Common myeloid progenitor, CD34-positive (primary cell): ENCODE measurements around the gene DAAM2.

Experiments
- CTCF ChIA-PET: fragments of 350-600 bp; sonication (Branson Sonifier 250); formaldehyde crosslinking; loops from one replicate; lab custom pipeline; 2021; ENCODE audit warnings: antibody characterized with exemption; lab: Charles Lee
- POLR2A ChIA-PET: fragments of 350-600 bp; sonication (Branson Sonifier 250); formaldehyde crosslinking; loops from one replicate; lab custom pipeline; 2021; ENCODE audit warnings: antibody characterized with exemption; lab: Charles Lee
- DNase-seq, 3 donors: peaks; one replicate each; pipeline versions ENCODE4 v3.0.0 to v3.0.0-alpha.2; 2013
- H3K27ac ChIP-seq, 2 experiments: 1 replicate in 1 of 2; 2 replicates in 1 of 2; pipeline ENCODE4 v1.7.0; 2013; ENCODE audit warnings: inconsistent platforms in 2 of 2, low read length in 2 of 2, mild to moderate bottlenecking in 2 of 2, low read depth in 1 of 2, moderate library complexity in 1 of 2; ENCODE audit not compliant: severe bottlenecking in 2 of 2, insufficient read depth in 1 of 2, poor library complexity in 1 of 2
- H3K27me3 ChIP-seq, 5 experiments: replicated peaks in 2 of 5; 1 replicate in 3 of 5; 2 replicates in 2 of 5; pipeline versions ENCODE4 v1.6.1 to v1.7.0; 2013; ENCODE audit warnings: low read length in 4 of 5, mild to moderate bottlenecking in 2 of 5, moderate library complexity in 2 of 5, inconsistent platforms in 1 of 5; ENCODE audit not compliant: insufficient read depth in 5 of 5, control insufficient read depth in 4 of 5
- H3K36me3 ChIP-seq, 4 experiments: 1 replicate in 2 of 4; 2 replicates in 2 of 4; pipeline versions ENCODE4 v1.6.1 to v1.7.0; 2013; ENCODE audit warnings: low read length in 3 of 4, control low read depth in 1 of 4, mild to moderate bottlenecking in 1 of 4; ENCODE audit not compliant: control insufficient read depth in 4 of 4, insufficient read depth in 4 of 4
- H3K4me1 ChIP-seq, 4 experiments: 1 replicate in 3 of 4; 2 replicates in 1 of 4; pipeline versions ENCODE4 v1.6.1 to v1.7.1; 2013; ENCODE audit warnings: low read length in 3 of 4, mild to moderate bottlenecking in 3 of 4, control low read depth in 1 of 4, inconsistent platforms in 1 of 4, moderate library complexity in 1 of 4; ENCODE audit not compliant: control insufficient read depth in 4 of 4, insufficient read depth in 4 of 4; ENCODE audit errors: control extremely low read depth in 1 of 4
- H3K4me3 ChIP-seq, 7 experiments: 1 replicate in 4 of 7; 2 replicates in 3 of 7; pipeline versions ENCODE4 v1.5.1 to v1.7.0; 2013; ENCODE audit warnings: mild to moderate bottlenecking in 7 of 7, low read length in 6 of 7, moderate library complexity in 6 of 7, inconsistent platforms in 2 of 7, low read depth in 2 of 7, control low read depth in 1 of 7; ENCODE audit not compliant: insufficient read depth in 4 of 7, control insufficient read depth in 1 of 7; ENCODE audit errors: extremely low read depth in 1 of 7
- H3K9me3 ChIP-seq, 5 experiments: 1 replicate in 4 of 5; 2 replicates in 1 of 5; pipeline versions ENCODE4 v1.6.1 to v1.7.1; 2013; ENCODE audit warnings: low read length in 4 of 5, mild to moderate bottlenecking in 2 of 5, inconsistent platforms in 1 of 5, low read depth in 1 of 5, moderate library complexity in 1 of 5; ENCODE audit not compliant: control insufficient read depth in 4 of 5, insufficient read depth in 2 of 5; ENCODE audit errors: control extremely low read depth in 1 of 5
- WGBS: methylation state at CpG from one replicate; pipeline ENCODE4 v1.1.5; 2013; ENCODE audit not compliant: insufficient coverage; 5-methylcytosine and 5-hydroxymethylcytosine counted together

Gene DAAM2

DNA sequence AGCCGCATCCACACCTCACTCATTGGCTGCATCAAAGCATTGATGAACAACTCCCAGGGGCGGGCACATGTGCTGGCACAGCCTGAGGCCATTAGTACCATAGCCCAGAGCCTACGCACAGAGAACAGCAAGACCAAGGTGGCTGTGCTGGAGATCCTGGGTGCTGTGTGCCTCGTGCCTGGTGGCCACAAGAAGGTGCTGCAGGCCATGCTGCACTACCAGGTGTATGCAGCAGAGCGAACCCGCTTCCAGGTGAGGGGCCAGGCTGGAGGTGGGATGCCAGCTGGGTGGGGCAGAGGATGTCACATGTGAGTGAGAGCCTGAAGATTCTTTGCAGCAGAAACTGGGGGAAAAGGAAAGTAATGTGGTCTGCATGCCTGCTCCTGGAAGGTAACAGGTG lies 75.4 kb downstream of the DAAM2 start:
- Histone ChIP-seq H3K4me3 (no peak overlapping the region), H3K4me1 (no peaks in the 10 kb centered on the region), H3K9me3 (no peaks in the 10 kb centered on the region), H3K36me3 (no peaks in the 10 kb centered on the region), H3K27me3 (peaks cover 0 to 4% (median 0%) of the 10 kb centered on the region in 5 experiments), H3K27ac (no peak overlapping the region)
- 83% methylated on average over 4 of the region's 6 CpGs for WGBS
- no peak for DNase-seq
- ChIA-PET CTCF (interaction anchor here (1.1 kb wide), 1 partner anchor 11 kb away, joined by 3 read pairs; no protein-coding TSS in a partner anchor), POLR2A (no interaction called here)

DNA sequence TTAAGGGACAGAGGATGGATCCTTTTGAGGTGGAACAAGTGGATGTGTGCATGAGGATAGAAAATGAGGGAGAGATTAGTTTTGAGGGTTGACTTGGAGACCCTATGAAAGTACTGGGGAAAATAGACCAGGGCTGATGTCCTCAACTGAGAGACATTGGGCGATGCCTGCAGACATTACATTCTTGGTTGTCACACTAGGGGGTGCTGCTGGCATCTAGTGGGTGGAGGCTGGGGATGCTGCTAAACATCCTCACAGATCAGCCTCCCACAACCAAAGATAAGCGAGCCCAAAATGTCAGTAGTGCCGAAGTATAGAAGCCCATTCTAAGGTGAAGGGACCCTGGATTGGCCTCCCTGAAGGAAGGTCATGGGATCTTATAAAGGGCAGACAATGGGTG lies 78.8 kb downstream of the DAAM2 start:
- Histone ChIP-seq H3K36me3 (no peaks in the 10 kb centered on the region), H3K9me3 (no peaks in the 10 kb centered on the region), H3K27ac (no peak overlapping the region), H3K4me3 (no peak overlapping the region), H3K4me1 (no peaks in the 10 kb centered on the region), H3K27me3 (peaks cover 0 to 3% (median 0%) of the 10 kb centered on the region in 5 experiments)
- ChIA-PET POLR2A (no interaction called here), CTCF (interaction anchor here (1.1 kb wide), 1 partner anchor 107 kb away, joined by 3 read pairs; no protein-coding TSS in a partner anchor)
- 100% methylated on average over 1 of the region's 3 CpGs for WGBS
- DNase-seq: no peak

DNA sequence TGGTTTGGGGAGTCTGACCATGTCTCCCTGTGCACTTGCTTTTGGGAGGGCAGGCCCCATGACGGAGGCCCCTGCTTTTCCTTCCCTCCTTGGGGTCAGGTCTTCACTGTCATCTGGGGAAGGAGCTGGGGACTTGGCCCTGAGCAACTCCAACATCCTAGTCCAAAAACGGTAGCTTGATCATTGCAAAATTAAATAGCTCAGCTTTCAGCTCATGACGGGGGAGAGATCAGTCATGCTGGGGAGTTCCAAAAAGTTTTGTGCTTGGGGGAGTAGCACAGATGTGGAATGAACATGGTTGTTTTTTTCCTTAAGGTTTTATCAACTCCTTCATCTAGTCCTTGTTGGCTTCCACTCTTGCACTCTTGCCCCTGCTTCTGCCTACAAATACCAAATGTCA lies 81.3 kb downstream of the DAAM2 start:
- H3K4me1 ChIP-seq: no peaks in the 10 kb centered on the region
- DNase-seq: no peak
- H3K4me3 ChIP-seq: no peak overlapping the region
- 90% methylated on average over 3 of the region's 3 CpGs for WGBS
- no peaks in the 10 kb centered on the region for H3K9me3 ChIP-seq
- ChIA-PET POLR2A (no interaction called here), CTCF (interaction anchor here (0.7 to 1.1 kb wide), 2 partner anchors 8 to 9 kb away, joined by 3 read pairs; no protein-coding TSS in a partner anchor)
- no peak overlapping the region for H3K27ac ChIP-seq
- no peaks in the 10 kb centered on the region for H3K36me3 ChIP-seq
- peaks cover 0 to 4% (median 0%) of the 10 kb centered on the region in 5 experiments for H3K27me3 ChIP-seq

DNA sequence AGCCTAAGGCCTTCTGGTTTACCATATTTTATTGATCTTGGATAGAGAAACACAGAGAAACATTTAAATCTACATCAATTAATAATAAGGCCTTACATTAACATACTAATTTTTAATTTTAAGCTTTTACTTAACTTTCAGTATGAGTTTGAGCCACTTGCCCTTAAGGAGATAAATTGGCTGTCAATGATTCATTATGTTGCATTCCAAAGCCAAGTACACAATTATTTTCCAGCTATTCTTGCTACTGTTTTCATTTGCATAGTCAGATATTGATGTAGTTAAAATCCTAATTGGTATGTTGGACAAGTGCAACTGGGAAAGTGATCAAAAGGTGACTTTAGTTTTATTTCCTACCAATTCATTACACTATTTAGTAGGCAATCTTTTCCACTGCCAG lies 83.9 kb downstream of the DAAM2 start:
- ChIA-PET CTCF (interaction anchor here (0.8 to 1.4 kb wide), 2 partner anchors 10 to 17 kb away, joined by 3 read pairs; no protein-coding TSS in a partner anchor), POLR2A (no interaction called here)
- Histone ChIP-seq H3K9me3 (no peaks in the 10 kb centered on the region), H3K4me1 (no peaks in the 10 kb centered on the region), H3K4me3 (no peak overlapping the region), H3K27me3 (peaks cover 0 to 4% (median 0%) of the 10 kb centered on the region in 5 experiments), H3K36me3 (no peaks in the 10 kb centered on the region), H3K27ac (no peak overlapping the region)
- no peak for DNase-seq

DNA sequence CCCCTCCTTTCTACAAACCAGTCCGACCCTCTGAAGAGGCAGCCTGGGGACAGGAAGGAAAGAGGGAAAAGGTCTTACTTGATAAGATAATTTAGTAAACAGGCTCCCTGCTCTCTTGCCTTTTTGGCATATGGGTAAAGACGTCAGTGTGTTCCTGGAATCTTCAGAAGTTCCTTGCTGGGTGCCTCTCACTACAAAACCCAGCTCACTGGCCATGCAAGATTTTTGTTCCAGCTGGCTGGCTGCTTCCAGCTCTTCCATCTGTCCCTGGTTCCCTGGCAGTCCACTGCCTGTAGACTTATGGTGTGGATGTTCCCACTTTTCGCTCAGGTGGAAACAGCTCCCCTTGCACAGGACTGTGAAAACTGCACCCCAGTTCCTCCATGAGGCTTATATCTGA lies 84.7 kb downstream of the DAAM2 start:
- POLR2A ChIA-PET: no interaction called here
- no peak overlapping the region for H3K27ac ChIP-seq
- 68% methylated on average over 2 of the region's 3 CpGs for WGBS
- peaks cover 0 to 4% (median 0%) of the 10 kb centered on the region in 5 experiments for H3K27me3 ChIP-seq
- no peaks in the 10 kb centered on the region for H3K4me1 ChIP-seq
- CTCF ChIA-PET: interaction anchor here (1.4 kb wide), 1 partner anchor 11 kb away, joined by 3 read pairs; no protein-coding TSS in a partner anchor
- no peak overlapping the region for H3K4me3 ChIP-seq
- no peaks in the 10 kb centered on the region for H3K9me3 ChIP-seq
- no peaks in the 10 kb centered on the region for H3K36me3 ChIP-seq
- no peak for DNase-seq

DNA sequence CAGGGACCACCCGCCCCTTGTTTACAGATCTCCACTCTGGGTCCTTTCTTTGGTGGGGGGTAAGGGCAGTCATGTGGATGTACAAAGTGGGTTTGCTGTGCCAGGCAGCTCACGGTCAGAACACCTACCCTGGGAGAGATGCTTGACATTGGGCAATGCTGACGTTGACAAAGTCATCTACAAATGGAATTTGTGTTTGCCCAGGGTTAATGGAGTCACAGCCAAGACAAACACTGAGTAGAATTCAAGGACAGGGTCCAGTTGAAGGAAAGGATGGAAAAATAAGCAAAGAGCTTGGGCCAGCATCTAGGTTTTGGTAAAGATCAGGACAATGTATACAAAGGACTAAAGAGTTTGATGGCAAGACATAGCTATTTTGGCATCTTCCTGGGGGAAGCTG lies 87.4 kb downstream of the DAAM2 start:
- peaks cover 0 to 3% (median 0%) of the 10 kb centered on the region in 5 experiments for H3K27me3 ChIP-seq
- no peaks in the 10 kb centered on the region for H3K9me3 ChIP-seq
- ChIA-PET CTCF (interaction anchor here (1.0 kb wide), 1 partner anchor 14 kb away, joined by 3 read pairs; no protein-coding TSS in a partner anchor), POLR2A (no interaction called here)
- H3K27ac ChIP-seq: no peak overlapping the region
- H3K4me1 ChIP-seq: no peaks in the 10 kb centered on the region
- no peaks in the 10 kb centered on the region for H3K36me3 ChIP-seq
- 100% methylated on average over 1 of the region's 3 CpGs for WGBS
- no peak overlapping the region for H3K4me3 ChIP-seq
- DNase-seq: no peak

DNA sequence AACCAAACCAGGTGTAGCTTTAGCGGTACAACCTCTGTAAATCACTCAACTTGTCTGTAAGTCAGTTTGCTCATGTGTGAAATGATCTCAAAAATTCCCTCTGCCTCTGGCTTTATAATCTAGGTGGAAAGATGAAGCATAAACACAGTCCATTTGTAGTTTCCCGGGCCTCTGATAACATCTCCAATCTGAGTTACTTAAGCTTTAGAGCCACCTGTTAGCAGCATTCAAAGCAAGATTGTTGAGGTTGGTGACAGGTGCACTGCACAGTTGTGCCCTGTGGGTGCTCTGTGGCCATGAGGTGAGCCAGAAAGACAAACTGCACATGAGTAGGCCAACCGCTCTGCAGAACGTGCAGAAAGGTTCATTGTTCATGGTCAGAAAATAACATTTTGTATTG lies 88.4 kb downstream of the DAAM2 start:
- no peaks in the 10 kb centered on the region for H3K4me1 ChIP-seq
- CTCF ChIA-PET: no interaction called here
- POLR2A ChIA-PET: no interaction called here
- no peak overlapping the region for H3K4me3 ChIP-seq
- H3K27me3 ChIP-seq: peaks cover 0 to 2% (median 0%) of the 10 kb centered on the region in 5 experiments
- no peak overlapping the region for H3K27ac ChIP-seq
- no peaks in the 10 kb centered on the region for H3K36me3 ChIP-seq
- no peak for DNase-seq
- H3K9me3 ChIP-seq: no peaks in the 10 kb centered on the region
- 100% methylated on average over 2 of the region's 4 CpGs for WGBS
